Activated naive CD4-positive, alpha-beta T cell treated with anti-CD3 and anti-CD28 coated beads, Interleukin-2, amount 50 U/mL, for 24 hours (primary cell): ENCODE data around the gene GNA12.

Experiments
- H3K27ac Mint-ChIP-seq: one replicate; pipeline ENCODE4 v1.8.0; 2021; ENCODE audit warnings: mild to moderate bottlenecking, mixed read lengths
- H3K27me3 Mint-ChIP-seq: one replicate; pipeline ENCODE4 v1.8.0; 2021; ENCODE audit warnings: mixed read lengths
- H3K36me3 Mint-ChIP-seq: one replicate; pipeline ENCODE4 v1.8.0; 2021; ENCODE audit warnings: mixed read lengths
- H3K4me1 Mint-ChIP-seq: one replicate; pipeline ENCODE4 v1.8.0; 2021; ENCODE audit warnings: mixed read lengths
- H3K4me3 Mint-ChIP-seq: one replicate; pipeline ENCODE4 v1.8.0; 2021; ENCODE audit warnings: mild to moderate bottlenecking, mixed read lengths
- H3K9me3 Mint-ChIP-seq: one replicate; pipeline ENCODE4 v1.8.0; 2021; ENCODE audit warnings: mixed read lengths

GNA12 gene

DNA sequence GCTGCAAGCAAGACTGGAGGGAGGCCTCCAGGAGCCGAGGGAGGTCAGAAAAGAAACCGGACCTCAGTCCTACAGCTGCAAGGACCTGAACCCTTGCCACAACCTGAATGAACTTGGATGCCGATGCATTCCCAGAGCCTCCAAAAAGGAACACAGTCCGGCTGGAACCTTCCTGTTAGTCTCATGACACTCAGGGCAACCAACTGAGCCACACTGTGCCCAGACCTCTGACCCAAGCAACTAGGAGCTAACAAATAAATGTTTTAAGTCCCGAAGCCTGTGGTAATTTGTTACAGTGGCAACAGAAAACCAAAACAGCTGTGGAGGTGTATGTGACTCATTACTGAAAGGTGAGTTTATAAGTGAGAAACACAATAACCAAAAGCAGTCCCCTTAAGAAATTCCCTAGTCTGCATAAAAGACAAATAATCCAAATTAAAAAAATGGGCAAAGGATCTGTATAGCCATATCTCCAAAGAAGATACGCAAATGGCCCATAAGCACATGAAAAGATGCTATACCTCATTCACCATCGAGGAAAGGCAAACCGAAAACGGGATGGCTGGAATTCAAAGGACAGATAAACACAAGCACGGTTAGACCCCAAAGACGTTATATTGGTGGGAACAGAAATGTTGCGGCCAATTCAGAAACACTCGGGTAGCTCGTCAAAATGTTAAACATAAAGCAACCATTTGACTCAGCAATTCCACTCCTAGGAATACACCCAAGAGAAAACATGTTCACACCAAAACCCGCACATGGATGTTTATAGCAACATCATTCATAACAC lies 24.8 kb downstream of the GNA12 start:
- Mint-ChIP-seq H3K27me3 (no peaks in the 10 kb centered on the region), H3K27ac (no peak overlapping the region), H3K4me1 (peaks cover 36% of the 10 kb centered on the region), H3K36me3 (peaks cover 2% of the 10 kb centered on the region), H3K9me3 (no peaks in the 10 kb centered on the region), H3K4me3 (no peak overlapping the region)

DNA sequence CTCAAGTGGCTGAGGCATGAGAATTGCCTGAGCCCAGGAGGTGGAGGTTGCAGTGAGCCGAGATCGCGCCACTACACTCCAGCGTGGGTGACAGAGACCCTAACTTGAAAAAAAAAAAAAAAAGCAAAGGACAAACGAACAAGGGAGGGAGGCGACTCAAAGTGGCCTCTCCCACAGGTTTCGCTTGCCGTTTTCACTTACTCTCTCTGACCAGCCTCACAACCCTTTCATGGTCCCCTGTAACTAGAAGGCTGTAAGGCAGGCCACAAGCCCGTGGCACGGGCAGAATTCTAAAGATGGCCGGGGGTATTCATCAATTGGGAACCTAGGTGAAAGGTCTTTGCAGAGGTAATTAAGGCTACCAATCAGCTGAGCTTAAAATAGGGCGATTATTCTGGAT lies 25.5 kb downstream of the GNA12 start:
- H3K27ac Mint-ChIP-seq, result no peak overlapping the region
- peaks cover 29% of the 10 kb centered on the region for H3K4me1 Mint-ChIP-seq
- no peaks in the 10 kb centered on the region for H3K27me3 Mint-ChIP-seq
- H3K4me3 Mint-ChIP-seq, result no peak overlapping the region
- H3K36me3 Mint-ChIP-seq, result peaks cover 2% of the 10 kb centered on the region
- H3K9me3 Mint-ChIP-seq, result no peaks in the 10 kb centered on the region

DNA sequence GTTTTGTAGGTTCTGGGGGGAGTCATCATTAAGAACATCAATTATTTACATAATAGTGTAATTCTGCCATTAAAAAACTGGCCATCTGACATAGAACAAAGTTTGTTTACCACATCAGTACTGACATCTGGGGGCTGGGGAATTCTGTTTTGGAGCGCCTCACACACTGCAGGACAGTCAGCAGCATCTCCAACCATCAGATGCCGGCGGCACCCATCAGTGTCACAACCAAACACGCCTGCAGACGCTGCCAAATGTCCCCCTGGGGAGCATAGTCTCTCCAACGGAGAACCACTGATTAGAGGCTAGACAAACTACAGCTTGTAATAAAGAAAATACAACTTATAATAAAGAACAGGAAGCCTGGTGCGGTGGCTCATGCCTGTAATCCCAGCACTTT lies 26.0 kb downstream of the GNA12 start:
- H3K27me3 Mint-ChIP-seq, result no peaks in the 10 kb centered on the region
- no peak overlapping the region for H3K27ac Mint-ChIP-seq
- H3K4me1 Mint-ChIP-seq, result peaks cover 29% of the 10 kb centered on the region
- peaks cover 3% of the 10 kb centered on the region for H3K36me3 Mint-ChIP-seq
- H3K9me3 Mint-ChIP-seq, result no peaks in the 10 kb centered on the region
- no peak overlapping the region for H3K4me3 Mint-ChIP-seq

DNA sequence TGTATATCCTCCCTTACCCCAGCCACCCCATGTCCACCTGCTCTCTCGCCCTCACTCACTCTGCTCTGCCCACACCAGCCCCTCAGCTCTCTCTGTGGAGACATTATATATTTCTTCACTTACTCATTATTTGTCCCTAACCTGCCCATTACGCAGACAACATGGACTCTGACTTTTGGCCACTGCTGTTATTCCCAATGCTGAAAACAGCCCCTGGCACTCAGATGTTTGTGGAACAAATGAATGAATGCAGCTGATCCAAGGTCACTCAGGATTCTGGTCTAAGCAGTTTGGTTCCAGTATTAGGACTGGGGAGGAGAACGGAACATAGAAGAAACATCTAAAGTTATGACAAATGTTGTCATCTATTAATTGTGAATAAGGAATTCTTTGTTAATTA lies 26.7 kb downstream of the GNA12 start:
- H3K36me3 Mint-ChIP-seq, result peaks cover 3% of the 10 kb centered on the region
- no peak overlapping the region for H3K4me3 Mint-ChIP-seq
- H3K9me3 Mint-ChIP-seq, result no peaks in the 10 kb centered on the region
- no peaks in the 10 kb centered on the region for H3K27me3 Mint-ChIP-seq
- H3K27ac Mint-ChIP-seq, result no peak overlapping the region
- peaks cover 29% of the 10 kb centered on the region for H3K4me1 Mint-ChIP-seq

DNA sequence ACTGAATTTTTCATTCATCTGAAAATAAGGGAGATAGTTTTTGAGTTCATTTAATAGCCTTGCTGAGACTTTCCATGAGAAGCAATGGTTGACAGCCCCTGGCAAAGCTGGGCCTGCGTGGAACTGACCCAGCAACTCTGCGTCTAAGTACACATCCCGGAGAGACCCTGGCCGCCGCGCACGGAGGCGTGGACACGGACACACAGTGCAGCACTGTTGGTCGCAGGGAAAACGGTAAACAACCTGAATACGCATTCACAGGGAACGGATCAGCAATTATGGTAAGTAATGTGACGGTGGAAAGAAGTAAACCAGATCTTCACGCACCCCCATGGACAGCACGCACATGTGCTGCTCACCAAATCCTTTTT lies 28.2 kb downstream of the GNA12 start:
- no peak overlapping the region for H3K27ac Mint-ChIP-seq
- no peaks in the 10 kb centered on the region for H3K9me3 Mint-ChIP-seq
- H3K36me3 Mint-ChIP-seq, result peaks cover 3% of the 10 kb centered on the region
- no peak overlapping the region for H3K4me3 Mint-ChIP-seq
- H3K27me3 Mint-ChIP-seq, result no peaks in the 10 kb centered on the region
- H3K4me1 Mint-ChIP-seq, result peaks cover 21% of the 10 kb centered on the region

DNA sequence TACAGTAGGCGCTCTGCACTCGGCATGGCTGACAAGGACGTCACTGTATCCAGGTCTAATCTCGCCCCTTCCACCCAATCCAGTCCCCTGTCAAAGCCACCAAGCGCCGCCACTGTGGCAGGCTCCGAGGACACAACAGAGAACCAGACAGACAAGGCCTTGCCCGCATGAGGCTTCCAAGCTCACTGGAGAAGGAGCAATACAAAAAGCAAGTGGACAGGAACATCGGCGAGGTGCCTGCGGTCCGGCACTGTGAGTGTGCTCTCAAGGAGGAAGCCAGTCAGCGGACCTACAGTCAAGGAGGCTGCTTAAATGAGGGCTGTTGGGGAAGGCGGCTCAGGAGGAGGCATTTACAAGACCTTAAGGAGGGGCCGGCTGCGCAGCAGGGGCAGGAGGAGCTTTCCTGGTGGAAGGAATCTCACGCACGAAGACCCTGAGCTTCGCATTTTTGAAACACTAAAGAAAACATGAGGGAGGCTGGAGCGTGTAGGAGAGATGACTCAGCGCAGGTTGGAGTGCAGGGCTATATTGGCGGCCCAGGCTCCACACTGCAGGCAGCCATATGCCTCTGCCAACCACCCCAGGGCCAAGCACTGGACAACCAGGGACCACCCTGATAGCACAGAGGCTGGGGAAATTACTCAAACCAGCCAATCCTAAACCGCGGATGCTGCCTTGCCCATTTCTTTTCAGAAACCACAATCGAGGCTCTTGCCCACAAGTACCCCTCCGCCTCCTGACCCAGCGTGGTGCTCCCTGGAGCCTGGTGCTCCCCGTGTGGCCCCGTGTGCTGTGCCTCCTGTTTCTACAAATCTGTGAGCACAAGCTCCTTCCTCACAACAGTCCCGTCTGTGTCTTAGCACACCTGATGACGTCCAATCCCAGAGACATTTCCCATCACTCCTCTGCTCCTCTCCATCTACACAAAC lies 28.9 kb downstream of the GNA12 start:
- Mint-ChIP-seq H3K9me3 (no peaks in the 10 kb centered on the region), H3K4me3 (no peak overlapping the region), H3K27me3 (no peaks in the 10 kb centered on the region), H3K4me1 (peaks cover 22% of the 10 kb centered on the region), H3K27ac (no peak overlapping the region), H3K36me3 (peaks cover 5% of the 10 kb centered on the region)

DNA sequence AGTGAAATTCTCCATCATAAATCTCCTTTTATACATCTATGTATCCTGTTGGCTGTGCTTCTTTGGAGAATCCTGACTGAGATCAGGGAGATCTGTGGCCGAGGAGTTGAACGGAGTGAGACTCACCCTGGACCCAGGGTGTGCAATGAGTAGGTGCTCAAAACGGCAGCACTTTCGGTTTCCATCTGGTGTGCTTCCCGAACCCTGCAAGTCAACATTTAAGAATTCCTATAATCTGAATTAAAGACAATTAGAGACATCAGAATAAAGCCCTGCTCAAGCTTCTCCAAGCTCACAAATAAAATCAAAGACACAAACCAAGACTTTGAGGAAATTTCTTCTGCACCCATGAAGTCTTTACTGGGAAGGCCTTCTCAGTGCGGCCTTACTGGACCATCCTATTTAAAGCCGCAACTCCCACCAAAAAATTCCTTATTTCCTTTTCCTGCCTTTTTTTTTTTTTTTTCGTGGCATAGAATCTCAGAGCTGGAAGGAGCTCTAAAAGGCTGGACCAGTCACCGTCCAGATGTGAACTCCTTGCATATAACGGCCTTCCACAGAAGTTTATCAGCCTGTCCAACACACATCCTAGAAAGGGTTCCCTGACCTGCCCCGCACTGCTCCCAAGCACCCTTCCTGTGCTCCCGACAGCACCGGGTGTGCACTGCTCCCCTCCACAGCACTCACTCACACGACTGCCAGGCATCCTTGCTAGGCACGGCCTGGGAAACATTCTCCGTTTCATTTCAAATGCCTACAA lies 29.7 kb downstream of the GNA12 start:
- H3K36me3 Mint-ChIP-seq, result peaks cover 5% of the 10 kb centered on the region
- no peak overlapping the region for H3K4me3 Mint-ChIP-seq
- H3K27ac Mint-ChIP-seq, result no peak overlapping the region

DNA sequence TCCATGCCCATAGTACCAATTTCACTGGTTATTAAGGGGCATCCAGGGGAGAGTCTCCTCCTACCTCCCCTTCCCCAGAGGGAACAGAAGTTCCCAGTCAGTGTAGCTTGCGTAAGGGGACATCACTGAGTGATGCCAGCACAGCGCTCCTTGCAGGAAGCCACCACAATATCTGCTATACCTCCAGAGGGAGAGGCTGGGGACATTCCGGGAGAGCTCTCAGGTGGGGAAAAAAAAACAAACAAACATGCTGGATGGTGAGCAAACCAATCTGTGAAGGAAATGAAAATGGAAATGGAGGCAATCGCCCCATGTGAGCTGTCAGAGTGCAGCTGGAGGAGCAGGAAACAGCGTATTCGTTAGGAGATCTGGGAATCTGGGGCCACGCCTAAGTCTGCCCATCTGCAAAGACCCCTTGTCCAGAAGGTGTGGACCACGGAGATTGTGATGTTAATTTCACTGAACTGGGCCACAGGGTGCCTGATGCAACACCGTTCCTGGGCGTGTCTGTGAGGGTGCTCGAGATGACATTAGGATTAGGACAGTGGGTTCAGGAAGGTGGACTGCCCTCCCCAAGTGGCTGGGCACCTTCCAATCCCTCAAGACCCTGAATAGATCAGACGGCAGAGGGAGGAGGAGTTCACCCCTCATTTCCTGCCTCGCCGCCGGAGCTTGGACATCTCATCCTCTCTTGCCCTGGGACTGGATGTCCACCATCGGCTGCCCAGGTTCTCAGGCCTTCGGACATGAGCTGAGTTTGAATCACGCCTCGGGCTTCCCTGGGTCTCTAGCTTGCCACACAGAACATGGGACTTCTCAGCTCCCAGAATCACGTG lies 30.5 kb downstream of the GNA12 start:
- Mint-ChIP-seq H3K9me3 (no peaks in the 10 kb centered on the region), H3K36me3 (peaks cover 6% of the 10 kb centered on the region), H3K27me3 (no peaks in the 10 kb centered on the region), H3K4me1 (peaks cover 23% of the 10 kb centered on the region), H3K27ac (no peak overlapping the region), H3K4me3 (no peak overlapping the region)

More for the DNA sequence above, 29.7 kb downstream of the GNA12 start:
- Mint-ChIP-seq H3K9me3 (no peaks in the 10 kb centered on the region), H3K4me1 (peaks cover 16% of the 10 kb centered on the region), H3K27me3 (no peaks in the 10 kb centered on the region)

DNA sequence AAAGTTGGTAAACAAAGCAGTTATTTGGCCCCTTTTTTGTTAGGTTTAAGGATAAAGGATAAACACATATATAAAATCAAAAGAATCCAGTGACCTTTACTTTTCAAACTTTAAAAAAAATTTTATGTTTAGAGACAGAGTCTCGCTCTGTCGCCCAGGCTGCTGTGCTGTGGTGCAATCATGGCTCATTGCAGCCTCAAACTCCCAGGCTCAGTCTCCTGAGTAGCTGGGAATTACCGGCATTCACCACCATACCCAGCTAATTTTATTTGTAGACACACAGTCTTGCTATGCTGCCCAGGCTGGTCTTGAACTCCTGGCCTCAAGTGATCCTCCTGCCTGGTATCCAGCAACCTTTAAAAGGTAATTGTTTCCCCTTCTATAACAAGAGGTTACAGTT lies 31.3 kb downstream of the GNA12 start:
- Mint-ChIP-seq H3K4me3 (no peak overlapping the region), H3K36me3 (peaks cover 6% of the 10 kb centered on the region), H3K27ac (no peak overlapping the region), H3K9me3 (no peaks in the 10 kb centered on the region), H3K27me3 (no peaks in the 10 kb centered on the region), H3K4me1 (peaks cover 25% of the 10 kb centered on the region)

DNA sequence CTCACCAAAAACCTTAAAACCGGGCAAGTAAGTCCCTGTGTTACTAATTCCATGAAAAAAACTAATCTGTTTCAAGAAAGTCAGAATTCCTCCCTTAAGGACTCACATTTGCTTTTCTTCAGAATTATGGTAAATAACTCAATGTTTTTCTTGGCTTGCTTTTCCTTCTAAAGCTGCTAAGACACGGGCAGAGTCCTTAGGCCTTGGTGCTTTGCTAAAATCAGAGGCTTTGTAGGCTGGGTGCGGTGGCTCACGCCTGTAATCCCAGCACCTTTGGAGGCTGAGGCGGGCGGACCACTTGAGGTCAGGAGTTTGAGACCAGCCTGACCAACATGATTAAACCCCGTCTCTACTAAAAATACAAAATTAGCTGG lies 32.0 kb downstream of the GNA12 start:
- Mint-ChIP-seq H3K4me3 (no peak overlapping the region), H3K27me3 (no peaks in the 10 kb centered on the region), H3K27ac (no peak overlapping the region), H3K9me3 (no peaks in the 10 kb centered on the region), H3K4me1 (peaks cover 22% of the 10 kb centered on the region), H3K36me3 (peaks cover 6% of the 10 kb centered on the region)

DNA sequence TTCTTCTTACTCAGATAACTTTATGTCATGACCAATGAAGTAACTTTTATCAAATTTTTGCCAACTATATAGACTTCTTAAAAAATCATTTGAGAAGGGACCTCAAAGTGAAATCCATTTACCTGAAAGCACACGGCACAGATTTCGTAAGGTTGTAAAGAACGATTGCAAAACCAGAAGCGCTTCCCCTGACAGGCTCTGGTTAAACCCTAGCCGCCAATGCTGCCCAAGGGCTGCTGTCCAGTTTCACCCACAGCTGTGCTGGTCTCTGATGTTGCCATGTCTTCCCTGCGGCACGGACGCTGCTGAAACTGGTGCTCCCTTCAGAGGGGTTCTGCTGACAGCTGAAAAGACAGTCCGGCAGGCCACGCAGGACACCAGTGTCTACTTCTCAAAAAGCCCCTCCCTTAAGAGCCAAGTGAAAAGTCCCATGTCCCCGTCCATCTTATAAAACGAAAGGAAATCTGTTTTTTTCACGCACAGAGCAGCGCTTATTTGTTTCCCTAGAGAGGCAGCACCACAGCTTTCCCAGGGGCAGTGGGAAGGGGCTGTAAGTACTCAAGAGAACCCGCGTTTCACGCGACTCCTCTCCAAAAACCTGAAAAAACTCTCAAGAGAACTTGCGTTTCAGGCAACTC lies 32.5 kb downstream of the GNA12 start:
- H3K27me3 Mint-ChIP-seq, result no peaks in the 10 kb centered on the region
- no peak overlapping the region for H3K4me3 Mint-ChIP-seq
- H3K9me3 Mint-ChIP-seq, result no peaks in the 10 kb centered on the region
- H3K36me3 Mint-ChIP-seq, result peaks cover 5% of the 10 kb centered on the region
- H3K4me1 Mint-ChIP-seq, result peaks cover 22% of the 10 kb centered on the region
- H3K27ac Mint-ChIP-seq, result no peak overlapping the region

DNA sequence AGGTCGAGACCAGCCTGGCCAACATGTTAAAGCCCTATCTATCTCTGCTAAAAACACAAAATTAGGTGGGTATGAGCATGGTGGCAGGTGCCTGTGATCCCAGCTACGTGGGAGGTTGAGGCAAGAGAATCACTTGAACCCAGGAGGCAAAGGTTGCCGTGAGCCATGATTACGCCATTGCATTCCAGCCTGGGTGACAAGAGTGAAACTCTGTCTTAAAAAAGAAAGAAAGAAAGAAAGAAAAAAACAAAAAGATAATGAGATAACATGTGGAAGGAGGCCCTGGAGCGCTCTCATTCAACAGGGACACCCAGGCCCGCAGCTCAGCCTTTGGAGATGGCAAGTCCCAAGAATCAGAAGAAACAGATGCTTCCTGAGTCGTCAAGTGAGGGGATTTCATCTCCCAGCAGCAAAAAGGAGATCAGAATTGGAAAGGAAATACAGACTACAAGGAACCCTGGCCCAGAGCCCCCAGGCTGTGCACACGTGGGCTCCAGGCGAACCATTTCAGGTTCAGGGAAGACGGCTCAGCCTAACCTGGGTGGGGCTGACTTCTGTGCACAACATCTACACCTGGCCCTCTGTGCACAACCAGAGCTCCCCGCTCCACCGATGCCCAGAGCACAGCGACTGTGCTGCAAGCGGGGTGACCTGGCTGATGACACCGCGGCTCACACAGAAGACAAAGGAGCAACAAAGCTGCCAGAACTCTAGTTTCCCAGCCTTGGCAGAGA lies 33.3 kb downstream of the GNA12 start:
- Mint-ChIP-seq H3K27me3 (no peaks in the 10 kb centered on the region), H3K4me3 (no peak overlapping the region), H3K27ac (no peak overlapping the region), H3K9me3 (no peaks in the 10 kb centered on the region), H3K4me1 (peaks cover 23% of the 10 kb centered on the region), H3K36me3 (peaks cover 5% of the 10 kb centered on the region)

DNA sequence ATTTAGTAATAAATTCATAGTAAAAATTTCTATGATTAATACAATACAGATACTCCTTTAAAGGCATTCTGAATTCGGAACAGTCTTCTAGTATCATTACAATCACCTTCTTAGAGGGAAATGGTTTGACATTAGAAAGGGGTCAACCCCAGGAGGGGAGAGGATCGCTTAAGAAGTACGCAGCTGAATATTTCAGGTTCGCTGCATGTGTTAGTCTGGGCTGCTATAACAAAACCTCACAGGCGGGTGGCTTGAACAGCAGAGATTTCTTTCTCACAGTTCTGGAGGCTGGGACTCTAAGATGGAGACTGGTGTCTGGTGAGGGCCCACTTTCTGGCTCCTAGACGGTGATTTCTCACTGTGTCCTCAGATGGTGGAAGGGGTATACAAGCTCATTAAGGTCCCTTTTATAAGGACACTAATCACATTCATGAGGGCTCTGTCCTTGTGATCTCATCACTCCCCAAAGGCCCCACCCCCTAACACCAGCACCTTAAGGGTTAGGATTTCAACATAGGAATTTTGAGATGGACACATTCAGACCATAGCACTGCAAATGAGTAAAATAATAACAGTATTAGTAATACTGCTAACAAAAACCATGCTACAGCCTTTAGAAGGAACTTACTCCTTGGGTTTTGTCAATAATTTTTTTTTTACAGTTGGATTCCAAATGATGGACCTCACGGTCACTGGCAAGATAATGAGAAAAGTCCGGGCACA lies 34.0 kb downstream of the GNA12 start:
- H3K4me1 Mint-ChIP-seq, result peaks cover 25% of the 10 kb centered on the region
- H3K27ac Mint-ChIP-seq, result no peak overlapping the region
- H3K4me3 Mint-ChIP-seq, result no peak overlapping the region
- H3K36me3 Mint-ChIP-seq, result peaks cover 5% of the 10 kb centered on the region
- H3K27me3 Mint-ChIP-seq, result no peaks in the 10 kb centered on the region
- no peaks in the 10 kb centered on the region for H3K9me3 Mint-ChIP-seq
